Stomach (tissue), 4 donors: ENCODE data around the gene TK1.

Experiments used
- POLR2AphosphoS5 ChIP-seq, 3 donors: sonication (generic); formaldehyde crosslinking; IDR thresholded peaks; one replicate each; pipeline ENCODE4 v1.6.1; 2016; ENCODE audit warnings: antibody characterized with exemption in 3 of 3
- TF ChIP-seq, protein P1 (sequence below), 7 experiments: fragments of 450-650 bp in 4 of 7; fragments of 200-600 bp in 3 of 7; sonication (generic) in 3 of 7; IDR thresholded peaks; one replicate each; pipeline ENCODE4 v1.5.1; 2016 to 2019; ENCODE audit warnings: antibody characterized with exemption in 7 of 7, control low read depth in 2 of 7, mild to moderate bottlenecking in 1 of 7

DNA sequence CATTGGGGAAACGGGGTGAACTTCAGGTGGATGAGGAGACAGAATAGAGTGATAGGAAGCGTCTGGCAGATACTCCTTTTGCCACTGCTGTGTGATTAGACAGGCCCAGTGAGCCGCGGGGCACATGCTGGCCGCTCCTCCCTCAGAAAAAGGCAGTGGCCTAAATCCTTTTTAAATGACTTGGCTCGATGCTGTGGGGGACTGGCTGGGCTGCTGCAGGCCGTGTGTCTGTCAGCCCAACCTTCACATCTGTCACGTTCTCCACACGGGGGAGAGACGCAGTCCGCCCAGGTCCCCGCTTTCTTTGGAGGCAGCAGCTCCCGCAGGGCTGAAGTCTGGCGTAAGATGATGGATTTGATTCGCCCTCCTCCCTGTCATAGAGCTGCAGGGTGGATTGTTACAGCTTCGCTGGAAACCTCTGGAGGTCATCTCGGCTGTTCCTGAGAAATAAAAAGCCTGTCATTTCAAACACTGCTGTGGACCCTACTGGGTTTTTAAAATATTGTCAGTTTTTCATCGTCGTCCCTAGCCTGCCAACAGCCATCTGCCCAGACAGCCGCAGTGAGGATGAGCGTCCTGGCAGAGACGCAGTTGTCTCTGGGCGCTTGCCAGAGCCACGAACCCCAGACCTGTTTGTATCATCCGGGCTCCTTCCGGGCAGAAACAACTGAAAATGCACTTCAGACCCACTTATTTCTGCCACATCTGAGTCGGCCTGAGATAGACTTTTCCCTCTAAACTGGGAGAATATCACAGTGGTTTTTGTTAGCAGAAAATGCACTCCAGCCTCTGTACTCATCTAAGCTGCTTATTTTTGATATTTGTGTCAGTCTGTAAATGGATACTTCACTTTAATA is 37.6 kb upstream of the TK1 start:
- TF ChIP-seq, protein P1, sequence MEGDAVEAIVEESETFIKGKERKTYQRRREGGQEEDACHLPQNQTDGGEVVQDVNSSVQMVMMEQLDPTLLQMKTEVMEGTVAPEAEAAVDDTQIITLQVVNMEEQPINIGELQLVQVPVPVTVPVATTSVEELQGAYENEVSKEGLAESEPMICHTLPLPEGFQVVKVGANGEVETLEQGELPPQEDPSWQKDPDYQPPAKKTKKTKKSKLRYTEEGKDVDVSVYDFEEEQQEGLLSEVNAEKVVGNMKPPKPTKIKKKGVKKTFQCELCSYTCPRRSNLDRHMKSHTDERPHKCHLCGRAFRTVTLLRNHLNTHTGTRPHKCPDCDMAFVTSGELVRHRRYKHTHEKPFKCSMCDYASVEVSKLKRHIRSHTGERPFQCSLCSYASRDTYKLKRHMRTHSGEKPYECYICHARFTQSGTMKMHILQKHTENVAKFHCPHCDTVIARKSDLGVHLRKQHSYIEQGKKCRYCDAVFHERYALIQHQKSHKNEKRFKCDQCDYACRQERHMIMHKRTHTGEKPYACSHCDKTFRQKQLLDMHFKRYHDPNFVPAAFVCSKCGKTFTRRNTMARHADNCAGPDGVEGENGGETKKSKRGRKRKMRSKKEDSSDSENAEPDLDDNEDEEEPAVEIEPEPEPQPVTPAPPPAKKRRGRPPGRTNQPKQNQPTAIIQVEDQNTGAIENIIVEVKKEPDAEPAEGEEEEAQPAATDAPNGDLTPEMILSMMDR (IDR thresholded peaks at IDR 0.05): no peak
- TF ChIP-seq POLR2AphosphoS5 (IDR thresholded peaks at IDR 0.05): no peak
